ENCODE data around the gene ACSF3. TPM values are rescaled to one million over a fixed set of nuclear protein-coding genes. Genes with fewer than 3 reads are reported as not detected.

Gene ACSF3
- total RNA-seq, 2 experiments from 2014 or later, result 44.7 to 49.5 TPM

- ChIA-PET CTCF (no interaction called here), POLR2A (no interaction called here)
- H3K9me3 Mint-ChIP-seq, result no peaks in the 10 kb centered on the region
- no peak overlapping the region for H3K27ac Mint-ChIP-seq
- ATAC-seq (ENCODE audit: poor library complexity) (no peak), DNase-seq (peak in 1 of 14 experiments; percentile 37)
- H3K9me3 ChIP-seq (ENCODE audit: control insufficient read depth in 1 of 2, insufficient read depth in 1 of 2, low read length in 2 of 2), result peaks cover 0 to 20% of the 10 kb centered on the region in 2 experiments
- H3K27me3 Mint-ChIP-seq, result peaks cover 41% of the 10 kb centered on the region
- intact Hi-C loops (cut with DNase I, micrococcal nuclease), result no loop called here
- no peak overlapping the region for H3K27ac ChIP-seq (ENCODE audit: low read depth in 1 of 2, low read length in 2 of 2)
- H3K4me1 ChIP-seq (ENCODE audit: insufficient read depth, low read length), result peaks cover 20% of the 10 kb centered on the region
- no peaks in the 10 kb centered on the region for H3K36me3 Mint-ChIP-seq (ENCODE audit: low read depth)
- H3K4me3 ChIP-seq (ENCODE audit: low read length), result no peak overlapping the region
- peaks cover 15% of the 10 kb centered on the region for H3K4me1 Mint-ChIP-seq (ENCODE audit: low read depth)
- peaks cover 26 to 44% of the 10 kb centered on the region in 2 experiments for H3K27me3 ChIP-seq (ENCODE audit: control insufficient read depth in 1 of 2, insufficient read depth in 2 of 2, low read length in 2 of 2)
- TF ChIP-seq CTCF (IDR thresholded peaks at IDR 0.05), result no peak
- no peaks in the 10 kb centered on the region for H3K36me3 ChIP-seq (ENCODE audit: insufficient read depth, low read length)
- H3K4me3 Mint-ChIP-seq, result peak overlapping the region; percentile 30
These were observed 105.8 kb downstream of the ACSF3 start for GRCh38 chr16:89199241-89200123.

- no peak within 1 kb of the TSS for H3K27ac Mint-ChIP-seq
- CTCF ChIA-PET, result no interaction called here
- DNase-seq (peak in 1 of 14 experiments; percentile 8), ATAC-seq (ENCODE audit: poor library complexity) (no peak)
- H3K36me3 Mint-ChIP-seq (ENCODE audit: low read depth), result no peaks in the 10 kb centered on the region
- H3K9me3 Mint-ChIP-seq, result no peaks in the 10 kb centered on the region
- peak within 1 kb of the TSS; percentile 54 for H3K4me3 Mint-ChIP-seq
- H3K4me1 Mint-ChIP-seq (ENCODE audit: low read depth), result peaks cover 15% of the 10 kb centered on the region
- no peak for TF ChIP-seq CTCF (IDR thresholded peaks at IDR 0.05)
- POLR2A ChIA-PET, result no interaction called here
- H3K27me3 ChIP-seq (ENCODE audit: control insufficient read depth in 1 of 2, insufficient read depth in 2 of 2, low read length in 2 of 2), result peaks cover 28 to 49% of the 10 kb centered on the region in 2 experiments
- H3K27me3 Mint-ChIP-seq, result peaks cover 47% of the 10 kb centered on the region
- H3K4me3 ChIP-seq (ENCODE audit: low read length), result no peak within 1 kb of the TSS
- peaks cover 20% of the 10 kb centered on the region for H3K4me1 ChIP-seq (ENCODE audit: insufficient read depth, low read length)
- H3K36me3 ChIP-seq (ENCODE audit: insufficient read depth, low read length), result no peaks in the 10 kb centered on the region
- intact Hi-C loops (cut with DNase I, micrococcal nuclease), result no loop called here
- peaks cover 0 to 20% of the 10 kb centered on the region in 2 experiments for H3K9me3 ChIP-seq (ENCODE audit: control insufficient read depth in 1 of 2, insufficient read depth in 1 of 2, low read length in 2 of 2)
- H3K27ac ChIP-seq (ENCODE audit: low read depth in 1 of 2, low read length in 2 of 2), result no peak within 1 kb of the TSS
These were observed 106.6 kb downstream of the ACSF3 start, which contains the start of gene SLC22A31 for GRCh38 chr16:89200124-89200849. SLC22A31 (minus strand) TSS chr16:89200537; CDS start chr16:89200501, 36 bp downstream.

- Mint-ChIP-seq H3K4me1 (ENCODE audit: low read depth) (peaks cover 15% of the 10 kb centered on the region), H3K27me3 (peaks cover 47% of the 10 kb centered on the region), H3K36me3 (ENCODE audit: low read depth) (no peaks in the 10 kb centered on the region), H3K9me3 (no peaks in the 10 kb centered on the region), H3K27ac (no peak overlapping the region), H3K4me3 (peak overlapping the region; percentile 54)
- CTCF ChIA-PET, result no interaction called here
- TF ChIP-seq CTCF (IDR thresholded peaks at IDR 0.05), result no peak
- Histone ChIP-seq H3K27me3 (ENCODE audit: control insufficient read depth in 1 of 2, insufficient read depth in 2 of 2, low read length in 2 of 2) (peaks cover 28 to 49% of the 10 kb centered on the region in 2 experiments), H3K27ac (ENCODE audit: low read depth in 1 of 2, low read length in 2 of 2) (no peak overlapping the region), H3K36me3 (ENCODE audit: insufficient read depth, low read length) (no peaks in the 10 kb centered on the region), H3K9me3 (ENCODE audit: control insufficient read depth in 1 of 2, insufficient read depth in 1 of 2, low read length in 2 of 2) (peaks cover 0 to 20% of the 10 kb centered on the region in 2 experiments), H3K4me3 (ENCODE audit: low read length) (no peak overlapping the region), H3K4me1 (ENCODE audit: insufficient read depth, low read length) (peaks cover 20% of the 10 kb centered on the region)
- POLR2A ChIA-PET, result no interaction called here
- ATAC-seq (ENCODE audit: poor library complexity), result peak; percentile 3
- intact Hi-C loops (cut with DNase I, micrococcal nuclease), result no loop called here
- DNase-seq, result peak in 1 of 14 experiments; percentile 29
These were observed 107.3 kb downstream of the ACSF3 start for GRCh38 chr16:89200850-89201411.

Data from CD4-positive, alpha-beta T cell (primary cell).